Fibroblast of villous mesenchyme (primary cell): Measurements from ENCODE around the gene ZNF385B. TPM values are rescaled to one million over a fixed set of nuclear protein-coding genes. Genes with fewer than 3 reads are reported as not detected.
A peak's percentile ranks its signal among the peaks of the same experiment; 100 is the strongest.

ENCODE experiments used
- DNase-seq: peaks from one replicate; pipeline ENCODE4 v3.0.0-alpha.2; 2010; ENCODE audit warnings: low read depth
- H3K4me3 ChIP-seq: 2 replicates; pipeline ENCODE4 v1.5.1; 2011; ENCODE audit warnings: low read depth, mild to moderate bottlenecking, low read length
- total RNA-seq: library from RNA; depleted of rRNA; stranded (reverse); fragments of >200 nt; gene quantifications from 2 replicates; pipeline ENCODE4 v1.2.3, GENCODE V29; 2012
- TF ChIP-seq, protein P1 (sequence below): IDR thresholded peaks from 2 replicates; pipeline ENCODE4 v1.5.1; 2012; ENCODE audit warnings: low read depth, mild to moderate bottlenecking, low read length; ENCODE audit not compliant: insufficient read depth

Gene ZNF385B
- total RNA-seq, 1 donor: not detected

GRCh38 chr2:179614121-179614520 lies 247.3 kb downstream of the ZNF385B start:
- H3K4me3 ChIP-seq: no peak overlapping the region

GRCh38 chr2:179613701-179614100 lies 247.7 kb downstream of the ZNF385B start:
- H3K4me3 ChIP-seq: no peak overlapping the region
- TF ChIP-seq, protein P1, sequence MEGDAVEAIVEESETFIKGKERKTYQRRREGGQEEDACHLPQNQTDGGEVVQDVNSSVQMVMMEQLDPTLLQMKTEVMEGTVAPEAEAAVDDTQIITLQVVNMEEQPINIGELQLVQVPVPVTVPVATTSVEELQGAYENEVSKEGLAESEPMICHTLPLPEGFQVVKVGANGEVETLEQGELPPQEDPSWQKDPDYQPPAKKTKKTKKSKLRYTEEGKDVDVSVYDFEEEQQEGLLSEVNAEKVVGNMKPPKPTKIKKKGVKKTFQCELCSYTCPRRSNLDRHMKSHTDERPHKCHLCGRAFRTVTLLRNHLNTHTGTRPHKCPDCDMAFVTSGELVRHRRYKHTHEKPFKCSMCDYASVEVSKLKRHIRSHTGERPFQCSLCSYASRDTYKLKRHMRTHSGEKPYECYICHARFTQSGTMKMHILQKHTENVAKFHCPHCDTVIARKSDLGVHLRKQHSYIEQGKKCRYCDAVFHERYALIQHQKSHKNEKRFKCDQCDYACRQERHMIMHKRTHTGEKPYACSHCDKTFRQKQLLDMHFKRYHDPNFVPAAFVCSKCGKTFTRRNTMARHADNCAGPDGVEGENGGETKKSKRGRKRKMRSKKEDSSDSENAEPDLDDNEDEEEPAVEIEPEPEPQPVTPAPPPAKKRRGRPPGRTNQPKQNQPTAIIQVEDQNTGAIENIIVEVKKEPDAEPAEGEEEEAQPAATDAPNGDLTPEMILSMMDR: no peak
- no peak for DNase-seq

More at GRCh38 chr2:179614121-179614520, 247.3 kb downstream of the ZNF385B start:
- TF ChIP-seq, protein P1: no peak
- no peak for DNase-seq

- DNase-seq: no peak
- TF ChIP-seq, protein P1: no peak
- H3K4me3 ChIP-seq: no peak overlapping the region
These were observed 248.1 kb downstream of the ZNF385B start for GRCh38 chr2:179613299-179613651.

GRCh38 chr2:179612591-179613298 lies 248.7 kb downstream of the ZNF385B start:
- no peak for DNase-seq
- TF ChIP-seq, protein P1: no peak
- no peak overlapping the region for H3K4me3 ChIP-seq

GRCh38 chr2:179612108-179612507 lies 249.3 kb downstream of the ZNF385B start:
- DNase-seq: peak; percentile 33
- TF ChIP-seq, protein P1: no peak
- H3K4me3 ChIP-seq: no peak overlapping the region

DNA sequence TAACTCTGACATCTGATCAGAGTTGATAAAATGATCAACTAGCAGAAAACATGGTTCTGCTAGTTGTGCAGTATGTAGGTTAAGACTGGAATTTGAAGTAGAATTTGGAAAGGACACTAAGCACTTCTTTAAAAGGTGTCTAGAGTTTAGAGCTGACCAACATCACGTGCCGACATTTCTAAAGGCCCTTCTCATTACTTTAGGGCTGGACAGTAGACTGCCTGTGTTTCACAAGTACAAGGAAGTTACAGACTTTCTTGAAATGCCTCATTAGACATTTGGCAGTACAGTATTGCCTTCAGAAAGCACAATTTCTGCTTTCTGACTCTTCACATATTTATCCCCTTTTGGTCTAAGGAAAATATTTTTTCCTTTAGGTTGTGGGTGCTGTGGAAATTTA lies 255.3 kb downstream of the ZNF385B start:
- no peak for DNase-seq
- TF ChIP-seq, protein P1: no peak
- H3K4me3 ChIP-seq: no peak overlapping the region

DNA sequence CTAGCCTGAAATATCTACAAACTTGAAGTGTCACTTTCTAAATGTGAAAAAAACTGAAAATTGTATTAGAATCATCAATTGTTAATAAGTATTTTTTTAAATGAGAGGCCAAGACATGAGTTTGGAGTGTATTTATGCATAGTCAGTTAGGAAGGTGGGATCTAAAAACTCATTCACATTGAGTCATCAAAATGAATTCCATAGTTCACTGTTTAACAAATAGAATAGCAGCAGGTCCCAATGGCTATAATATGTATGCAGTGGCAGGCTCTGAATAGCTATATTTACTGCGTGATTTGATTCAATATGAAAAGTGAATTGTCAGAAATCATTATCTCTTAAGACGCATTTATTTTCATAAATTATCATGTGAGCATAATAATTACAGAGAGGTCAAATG lies 256.1 kb downstream of the ZNF385B start:
- H3K4me3 ChIP-seq: no peak overlapping the region
- DNase-seq: no peak
- TF ChIP-seq, protein P1: no peak
